Hematopoietic multipotent progenitor cell treated with erythropoietin and hydrocortisone succinate and interleukin-3 and kit ligand, for 15 days (in vitro differentiated cells): Measurements from ENCODE around the gene DCST1.
A peak's percentile ranks its signal among the peaks of the same experiment; 100 is the strongest.

Experiments used
- DNase-seq: peaks from one replicate; pipeline ENCODE4 v3.0.0-alpha.2; 2015; ENCODE audit warnings: low spot score

The DCST1 gene

GRCh38 chr1:155035936-155036335, 2.3 kb downstream of the DCST1 start:
- no peak for DNase-seq

DNA sequence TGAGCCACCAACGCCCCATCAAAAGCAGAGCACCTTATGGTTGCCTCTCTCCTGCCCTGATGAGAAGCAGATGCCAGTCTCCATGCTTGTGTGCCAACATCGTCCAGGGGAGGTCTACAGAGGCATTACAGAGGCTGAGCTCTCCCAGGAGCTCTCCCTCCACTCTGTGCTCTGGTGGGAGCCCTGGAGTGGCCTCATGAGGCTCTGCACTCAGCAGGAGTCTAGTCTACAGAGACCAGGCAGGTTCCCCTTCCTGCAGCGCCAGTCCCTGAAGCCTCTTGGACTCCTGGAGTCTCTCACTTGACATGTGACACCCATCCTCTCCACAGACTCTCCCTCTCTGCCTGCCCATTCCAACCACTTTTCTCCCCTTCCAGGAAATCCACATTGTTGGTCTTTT, 3.4 kb downstream of the DCST1 start:
- no peak for DNase-seq

GRCh38 chr1:155037851-155038441, 4.3 kb downstream of the DCST1 start:
- no peak for DNase-seq

DNA sequence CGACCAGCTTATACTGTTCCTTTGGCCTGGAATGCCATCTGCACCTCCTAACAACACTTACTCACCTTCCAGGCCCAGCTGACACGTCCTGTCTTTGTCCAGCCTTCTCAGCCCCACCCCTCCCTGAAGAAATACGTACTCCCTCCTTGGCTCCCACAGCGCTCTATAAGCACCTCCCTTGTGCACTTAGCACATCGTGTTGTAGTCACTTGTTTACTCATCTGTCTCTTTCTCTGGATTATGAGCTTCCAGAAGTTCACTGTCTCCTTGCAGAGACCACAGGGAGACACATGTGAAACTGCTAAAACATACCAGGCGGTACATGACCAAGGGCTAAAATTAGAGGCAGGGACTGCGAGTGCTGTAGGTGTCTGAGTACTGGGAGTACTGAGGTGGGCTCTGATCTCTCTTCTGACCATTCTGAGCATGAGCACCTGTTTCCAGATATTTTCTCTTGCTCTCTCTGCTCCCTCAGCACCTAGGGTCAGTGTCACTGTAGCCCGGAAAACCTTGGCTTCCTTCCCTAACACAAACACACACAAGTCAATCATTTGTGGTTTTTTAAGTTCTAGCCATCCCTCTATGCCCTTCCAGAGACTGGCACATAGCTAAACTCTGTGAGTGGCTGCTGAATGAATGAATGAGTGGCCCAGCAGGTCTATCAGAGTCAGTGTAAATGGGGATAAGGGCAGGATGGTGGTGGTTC, 5.1 kb downstream of the DCST1 start:
- DNase-seq = no peak

GRCh38 chr1:155039308-155039669, 5.7 kb downstream of the DCST1 start:
- DNase-seq = no peak

DNA sequence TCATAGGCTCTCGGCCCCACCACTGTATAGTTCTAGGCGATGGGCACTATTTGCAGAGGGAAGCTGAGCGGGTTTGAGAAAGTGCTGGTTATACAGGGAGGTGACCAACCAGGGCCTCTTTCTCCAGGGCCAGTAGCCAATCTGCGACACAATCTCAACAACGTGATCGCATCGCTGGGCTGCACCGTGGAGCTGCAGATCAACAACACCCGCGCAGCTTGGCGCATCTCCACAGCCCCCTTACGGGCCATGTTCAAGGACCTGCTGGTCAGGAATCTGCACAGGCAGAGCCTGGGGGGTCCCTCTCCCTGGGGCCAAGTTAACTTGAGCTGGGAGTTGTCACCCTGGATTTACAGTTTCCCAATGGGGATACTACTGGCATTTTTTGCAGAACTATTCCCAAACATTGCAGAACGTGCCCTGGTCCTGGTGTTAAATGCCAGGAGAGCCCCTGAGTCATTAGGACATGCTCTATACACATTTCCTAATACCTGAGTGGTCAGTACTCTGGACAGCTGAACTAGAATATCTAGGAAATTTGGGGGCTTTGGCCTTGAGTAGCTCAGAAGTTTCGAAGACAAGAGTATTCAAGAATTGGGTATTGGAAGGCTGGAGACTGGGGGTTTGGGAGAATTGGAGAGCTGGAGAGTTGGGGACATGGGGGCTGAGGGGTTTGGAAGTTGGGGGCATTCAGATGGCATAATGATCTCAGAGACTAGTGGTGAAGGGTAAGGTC, 6.9 kb downstream of the DCST1 start:
- no peak for DNase-seq

- DNase-seq = no peak
Measured at GRCh38 chr1:155042789-155043188, 9.2 kb downstream of the DCST1 start.

- no peak for DNase-seq
Measured at GRCh38 chr1:155043301-155043702, 9.7 kb downstream of the DCST1 start.

- DNase-seq = no peak
Measured at GRCh38 chr1:155043793-155044192, 10.2 kb downstream of the DCST1 start.

GRCh38 chr1:155044365-155044764, 10.7 kb downstream of the DCST1 start:
- DNase-seq = no peak

DNA sequence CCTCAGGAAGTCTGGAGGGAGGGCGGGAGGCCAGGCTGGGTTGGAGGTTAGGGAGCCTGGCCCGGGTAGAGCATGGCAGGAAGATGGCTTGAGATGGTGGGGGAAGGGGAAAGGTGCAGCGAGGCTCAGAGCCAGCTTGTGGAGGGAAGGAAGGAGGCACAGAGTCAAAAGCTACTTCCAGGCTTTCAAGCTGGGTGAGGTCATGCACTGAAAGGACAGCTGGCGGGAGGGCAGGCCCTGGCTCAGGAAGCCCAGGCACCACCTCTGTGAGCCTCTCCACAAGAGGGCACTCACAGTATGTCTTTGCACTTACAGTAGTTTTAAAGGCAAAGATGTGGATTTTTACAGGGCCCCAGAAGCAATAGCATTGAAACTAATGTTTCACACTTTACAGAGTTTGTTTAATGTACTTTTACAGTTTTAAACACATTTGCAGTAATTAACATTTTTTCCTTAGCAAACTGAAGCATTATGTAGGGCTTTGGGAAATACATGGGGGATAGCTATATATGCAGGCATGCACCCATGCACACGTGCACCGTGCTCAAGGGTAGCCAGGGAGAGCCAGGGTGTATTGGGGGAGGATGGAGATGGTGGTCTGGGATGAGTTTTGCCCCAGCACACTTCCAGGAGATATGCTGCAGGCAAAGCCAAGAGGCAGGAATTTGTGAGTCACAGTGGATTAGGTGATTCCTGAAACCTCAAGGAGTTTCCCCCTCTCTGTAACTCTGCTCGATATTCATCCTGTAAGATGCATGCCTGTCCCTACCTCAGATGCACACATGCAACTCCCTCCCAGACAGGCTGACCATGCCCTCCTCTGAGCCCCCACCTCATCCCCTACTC, 11.4 kb downstream of the DCST1 start:
- peak; percentile 73 for DNase-seq

DNA sequence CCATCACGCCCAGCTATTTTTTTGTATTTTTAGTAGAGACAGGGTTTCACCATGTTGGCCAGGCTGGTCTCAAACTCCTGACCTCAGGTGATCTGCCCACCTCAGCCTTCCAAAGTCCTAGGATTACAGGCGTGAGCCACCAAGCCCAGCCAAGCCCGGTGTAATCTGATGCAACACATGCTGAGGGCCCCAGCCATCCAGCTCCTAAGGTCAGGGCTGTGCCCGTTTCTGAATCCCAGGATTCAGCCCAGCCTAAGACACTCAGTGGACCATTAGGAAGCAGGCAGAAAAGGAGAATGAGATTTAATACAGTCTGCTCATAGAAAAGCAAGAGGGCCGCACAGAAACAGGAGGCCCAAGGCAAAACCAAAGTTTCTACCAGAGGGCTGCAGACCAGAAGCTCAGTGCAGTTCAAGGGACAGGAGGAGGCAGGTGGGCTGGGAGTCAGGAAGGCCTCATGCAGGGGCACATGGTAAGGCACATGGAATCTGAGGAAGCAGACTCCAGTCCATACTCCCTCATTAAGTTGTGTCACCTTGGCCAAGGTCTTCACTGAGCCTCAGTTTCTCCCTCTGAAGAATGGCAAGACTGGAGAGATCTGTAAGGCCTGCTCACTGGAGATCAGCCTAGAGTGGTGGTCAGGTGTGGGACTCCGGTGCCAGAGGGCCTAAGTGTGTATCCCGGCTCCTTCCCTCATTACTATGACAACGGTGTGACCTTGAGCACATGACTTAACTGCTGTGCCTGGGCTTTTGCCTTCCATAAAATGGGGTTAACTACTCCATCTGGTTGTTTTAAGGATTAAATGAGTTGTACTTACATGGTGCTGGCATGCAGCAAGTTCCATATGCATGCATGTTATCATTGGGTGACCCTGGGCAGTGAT, 15.1 kb downstream of the DCST1 start:
- DNase-seq = no peak

DNA sequence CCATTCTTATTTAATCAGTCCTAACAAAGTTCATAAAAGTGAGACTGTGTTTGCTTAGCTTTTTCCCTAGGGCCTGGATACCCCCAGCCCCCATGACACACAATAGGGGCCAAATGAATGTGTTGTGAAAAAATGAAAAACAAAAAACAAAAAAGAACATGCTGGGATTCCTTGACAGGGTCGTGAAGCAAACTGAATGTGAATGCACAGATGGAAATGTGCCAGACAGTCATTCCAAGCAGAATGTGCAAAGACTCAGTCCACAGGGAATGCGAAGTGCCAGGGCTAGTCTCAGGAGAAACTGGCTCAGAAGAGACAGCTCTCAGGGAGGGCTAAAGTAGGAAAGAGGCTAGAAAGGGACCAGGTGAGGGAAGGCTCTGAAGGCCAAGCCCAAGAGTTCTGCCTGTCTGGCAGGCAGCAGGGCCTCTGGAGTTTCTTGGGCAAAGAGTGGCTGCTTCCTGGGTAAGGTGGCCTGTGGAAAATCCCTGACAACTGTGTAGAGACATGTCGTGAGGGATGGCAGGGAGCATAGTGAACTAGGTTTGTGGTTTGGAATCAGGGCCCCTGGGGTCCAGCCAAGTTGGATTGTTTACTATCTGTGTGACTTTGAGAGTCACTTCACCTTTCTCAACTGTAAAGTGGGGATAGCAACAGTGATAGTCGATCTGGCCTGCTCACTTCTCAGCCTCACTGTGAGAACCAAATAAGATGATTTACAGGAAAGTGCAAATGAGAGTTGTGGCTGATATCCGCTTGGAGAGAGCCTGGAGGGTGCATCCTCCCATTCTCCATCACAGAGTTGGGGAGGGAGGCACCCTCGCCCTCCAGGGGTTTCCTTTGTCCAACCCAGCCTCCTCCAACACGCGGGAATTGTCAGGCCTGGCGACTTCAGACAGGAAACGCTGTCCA, 16.3 kb downstream of the DCST1 start:
- no peak for DNase-seq

DNA sequence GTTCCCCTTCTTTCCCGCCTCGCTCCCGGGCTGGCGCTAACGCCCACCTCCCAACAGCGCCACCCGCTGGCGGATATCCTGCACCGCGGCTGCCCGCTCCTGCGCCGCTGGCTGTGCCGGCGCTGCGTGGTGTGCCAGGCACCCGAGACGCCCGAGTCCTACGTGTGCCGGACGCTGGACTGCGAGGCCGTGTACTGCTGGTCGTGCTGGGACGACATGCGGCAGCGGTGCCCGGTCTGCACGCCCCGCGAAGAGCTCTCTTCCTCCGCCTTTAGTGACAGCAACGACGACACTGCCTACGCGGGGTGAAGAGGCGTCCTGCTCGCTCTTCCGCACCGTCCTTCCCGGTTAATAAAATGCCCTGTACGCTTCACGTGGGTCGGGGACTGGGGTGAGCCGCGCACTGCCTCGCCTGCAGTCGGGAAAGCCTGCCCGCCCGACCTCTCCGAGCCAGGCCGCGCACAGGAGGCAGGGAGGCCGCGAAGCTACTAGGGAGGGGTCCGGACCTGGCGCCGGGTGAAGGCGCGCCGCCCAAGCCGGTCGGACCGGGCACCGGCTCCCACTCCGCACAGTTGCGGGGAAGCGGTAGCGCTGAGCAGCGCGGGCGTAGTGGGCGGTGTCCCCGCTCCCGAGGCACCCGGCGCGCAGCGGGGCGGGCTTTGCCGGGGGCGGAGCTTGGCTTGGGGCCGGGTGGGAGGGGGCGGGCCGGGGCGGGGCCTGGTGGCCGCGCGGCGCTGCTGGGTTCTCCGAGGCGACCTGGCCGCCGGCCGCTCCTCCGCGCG, 17.1 kb downstream of the DCST1 start, which contains the start of gene ADAM15:
TSS of gene ADAM15 (plus strand) at position 757 of the 782 bp plus-strand sequence. CDS start 71 bp downstream, outside the sequence.
- DNase-seq = peak; percentile 79

DNA sequence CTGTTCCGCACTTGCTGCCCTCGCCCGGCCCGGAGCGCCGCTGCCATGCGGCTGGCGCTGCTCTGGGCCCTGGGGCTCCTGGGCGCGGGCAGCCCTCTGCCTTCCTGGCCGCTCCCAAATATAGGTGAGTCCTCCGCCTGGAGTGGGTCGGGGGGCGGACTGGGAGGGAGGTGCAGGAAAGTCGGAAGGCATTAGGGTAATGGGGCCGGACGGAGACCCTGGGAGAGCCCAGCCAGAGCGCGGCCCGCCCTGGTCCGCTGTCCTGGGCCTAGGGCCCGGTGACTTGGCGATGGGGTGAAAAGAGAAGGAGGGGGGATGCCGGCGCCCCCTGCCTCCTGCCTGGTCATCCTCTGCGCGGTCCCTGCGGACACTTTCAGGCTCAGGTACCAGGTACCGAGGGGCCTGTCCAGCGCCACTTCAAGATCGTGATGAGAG, 17.7 kb downstream of the DCST1 start:
- no peak for DNase-seq

GRCh38 chr1:155051777-155052398, 18.3 kb downstream of the DCST1 start:
- peak; percentile 61 for DNase-seq

DNA sequence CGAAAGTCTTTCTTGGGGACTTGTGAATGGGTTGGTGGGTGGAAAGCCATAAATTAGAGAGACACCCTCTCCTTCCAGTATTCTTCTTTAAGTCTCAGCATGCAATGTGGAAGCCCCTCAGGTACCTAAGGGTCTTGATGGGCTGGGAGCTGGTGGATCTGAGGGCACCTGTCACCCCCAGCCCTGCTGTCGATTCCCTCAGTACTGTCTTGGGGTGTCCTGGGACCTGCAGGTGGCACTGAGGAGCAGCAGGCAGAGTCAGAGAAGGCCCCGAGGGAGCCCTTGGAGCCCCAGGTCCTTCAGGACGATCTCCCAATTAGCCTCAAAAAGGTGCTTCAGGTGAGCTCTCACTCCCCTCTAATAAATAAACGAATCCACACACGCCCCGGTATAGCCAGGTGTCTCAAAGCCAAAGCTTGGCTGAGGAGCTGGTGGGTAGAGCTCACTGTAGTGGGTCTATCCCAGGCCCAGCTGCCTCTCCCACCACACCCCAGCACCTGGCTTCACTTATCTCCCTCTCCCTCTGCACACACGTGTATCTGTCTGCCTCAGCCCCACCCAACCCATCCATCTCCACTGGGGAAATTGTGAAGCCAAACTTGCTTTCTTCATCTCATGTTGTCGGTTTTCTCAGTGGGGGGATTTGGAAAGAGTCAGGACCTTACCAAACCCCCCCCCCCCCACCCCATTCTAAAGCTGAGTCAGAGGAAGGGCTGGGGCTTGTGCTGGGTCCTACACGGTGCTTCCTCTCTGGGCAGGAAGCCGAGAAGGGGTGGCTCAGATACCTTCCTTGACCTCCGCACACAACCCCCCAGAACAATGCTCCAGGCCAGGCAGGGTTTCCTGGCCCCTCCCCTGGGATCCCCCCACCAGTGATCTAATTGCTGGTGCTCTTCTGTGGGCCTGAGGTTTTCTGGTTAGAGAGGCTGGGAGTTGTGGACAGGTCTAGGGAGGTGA, 19.1 kb downstream of the DCST1 start:
- peak; percentile 53 for DNase-seq
